Stimulated activated CD4-positive, alpha-beta T cell treated with anti-CD3 and anti-CD28 coated beads, Interleukin-12 subunit alpha, Interleukin-12 subunit beta, amount 100 ng/mL, for 24 hours (primary cell): ENCODE results near the gene OR10H4.
"Not testable (repeated sequence)": the region's sequence is repeated elsewhere in the genome, so short reads cannot be mapped to it uniquely, and the experiment has no call there.

Experiments used
- DNase-seq, 2 experiments: peaks; one replicate each; pipeline ENCODE4 v3.0.0-alpha.2; 2020; ENCODE audit warnings: low read depth in 2 of 2

OR10H4 gene

DNA sequence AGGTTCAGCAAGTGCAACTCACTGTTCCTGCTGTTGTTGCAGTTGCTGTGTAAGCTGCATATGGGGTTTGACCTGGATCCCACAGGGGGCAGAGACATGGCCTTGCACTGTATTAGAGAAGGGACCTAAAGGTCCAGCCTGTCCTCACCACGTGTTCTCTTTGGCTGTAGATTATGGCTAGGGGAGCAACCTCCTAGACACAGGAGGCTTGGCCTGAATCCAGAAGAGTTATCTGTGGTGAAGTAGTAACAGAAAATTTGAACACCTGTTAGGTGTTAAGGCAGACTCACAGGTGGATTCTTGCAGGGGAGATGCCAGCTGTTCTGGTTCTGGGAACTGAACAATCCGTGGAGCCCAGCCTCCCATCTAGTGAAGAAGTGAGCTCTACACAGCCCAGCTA lies 11.0 kb upstream of the OR10H4 start:
- no peak for DNase-seq

GRCh38 chr19:15944401-15944800 lies 4.4 kb upstream of the OR10H4 start:
- DNase-seq = no peak

DNA sequence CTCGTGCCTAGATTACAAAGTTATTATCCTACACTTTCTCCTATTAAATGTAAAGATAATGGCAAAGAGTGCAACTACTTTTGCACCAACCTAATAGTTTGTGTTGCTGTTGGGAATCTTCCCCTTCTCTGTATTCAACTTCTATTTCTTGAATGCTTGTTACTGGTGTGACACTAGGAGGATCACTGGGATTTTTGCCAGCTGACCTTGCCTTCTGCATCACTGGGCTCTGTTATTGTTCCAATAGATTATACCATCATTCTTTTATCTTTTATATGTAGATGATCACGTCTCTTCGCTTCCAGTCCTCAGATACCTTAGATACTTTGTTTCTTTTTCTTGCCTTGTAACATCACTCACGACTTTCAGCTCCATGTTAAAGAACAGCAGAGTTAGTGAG lies 3.5 kb upstream of the OR10H4 start:
- DNase-seq = no peak

DNA sequence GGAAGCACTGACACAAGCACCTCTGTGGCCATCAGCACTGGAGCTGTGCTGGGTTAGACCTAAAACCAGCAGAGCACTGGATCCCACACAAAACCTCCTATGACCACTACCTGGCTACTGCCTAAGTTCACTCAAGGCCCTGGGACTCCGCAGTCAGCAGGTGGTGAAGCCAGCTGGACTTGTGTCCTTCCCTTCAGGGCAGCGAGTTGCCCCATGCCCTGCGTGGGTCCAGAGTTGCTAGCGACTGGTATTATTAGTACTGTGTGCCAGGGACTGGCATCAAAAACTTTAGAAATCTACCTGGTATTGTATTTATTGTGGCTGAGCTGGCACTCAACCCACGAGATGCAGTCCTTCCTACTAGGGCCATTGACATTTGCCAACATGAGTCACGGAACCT lies 6.0 kb downstream of the OR10H4 start:
- no peak for DNase-seq

DNA sequence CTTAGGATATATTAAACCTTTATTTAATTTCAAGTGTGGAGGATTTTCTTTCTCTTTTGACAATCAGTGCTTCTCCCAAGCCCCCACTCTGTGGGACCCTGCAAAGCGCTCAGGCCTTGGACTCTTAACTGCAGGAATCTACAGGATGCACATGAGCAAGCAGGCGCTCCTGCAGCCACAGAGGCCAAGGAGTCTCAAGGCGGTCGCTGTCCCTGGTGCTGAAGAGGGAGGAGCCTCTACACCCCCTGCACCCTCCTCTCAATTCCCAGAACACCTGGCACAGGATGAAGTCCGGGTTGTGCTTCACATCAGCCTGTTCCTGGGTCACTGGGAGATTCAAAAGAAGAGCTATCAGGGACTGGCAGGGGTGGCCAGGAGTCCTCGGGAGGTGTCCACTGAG lies 13.5 kb downstream of the OR10H4 start:
- DNase-seq = no peak

- no peak for DNase-seq
Observed at GRCh38 chr19:15964231-15964630, 15.4 kb downstream of the OR10H4 start.

DNA sequence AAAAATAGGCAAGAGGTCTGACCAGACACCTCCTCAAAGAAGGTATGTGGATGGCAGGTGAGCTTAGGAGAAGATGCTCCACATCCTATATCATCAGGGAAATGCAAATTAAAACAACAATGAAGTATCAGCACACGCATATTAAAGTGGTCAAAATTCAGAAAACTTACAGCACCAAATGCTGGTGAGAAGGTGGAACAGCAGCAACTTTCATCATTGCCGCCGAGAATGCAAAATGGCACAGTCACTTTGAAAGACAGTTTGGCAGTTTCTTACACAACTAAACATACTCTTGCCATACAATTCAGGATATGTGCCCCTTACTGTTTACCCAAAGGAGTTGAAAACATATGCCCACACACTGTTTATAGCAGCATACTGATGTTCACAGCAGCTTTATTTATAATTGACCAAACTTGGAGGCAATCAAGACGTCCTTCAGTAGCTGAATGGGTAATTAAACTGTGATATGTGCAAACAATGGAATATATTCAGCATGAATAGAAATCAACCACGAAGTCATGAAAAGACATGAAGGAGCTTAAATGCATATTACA lies 22.5 kb downstream of the OR10H4 start:
- no peak for DNase-seq

DNA sequence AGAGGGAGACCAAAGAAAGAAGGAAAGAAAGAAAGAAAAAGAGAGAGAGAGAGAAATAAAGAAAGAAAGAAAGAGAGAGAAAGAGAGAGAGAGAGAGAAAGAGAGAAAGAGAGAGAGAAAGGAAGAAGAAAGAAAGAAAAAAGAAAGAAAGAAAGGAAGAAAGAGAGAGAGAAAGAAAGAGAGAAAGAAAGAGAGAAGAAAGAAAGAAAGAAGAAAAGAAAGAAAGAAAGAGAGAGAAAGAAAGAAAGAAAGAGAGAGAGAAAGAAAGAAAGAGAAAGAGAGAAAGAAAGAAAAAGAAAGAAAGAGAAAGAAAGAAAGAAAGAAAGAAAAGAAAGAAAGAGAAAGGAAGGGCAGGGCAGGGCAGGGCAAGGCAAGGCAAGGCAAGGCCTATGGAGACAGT lies 23.2 kb downstream of the OR10H4 start:
- not testable (repeated sequence) for DNase-seq

- no peak for DNase-seq
Observed at GRCh38 chr19:15974856-15975255, 26.0 kb downstream of the OR10H4 start.

- no peak for DNase-seq
Observed at GRCh38 chr19:15976836-15977689, 28.3 kb downstream of the OR10H4 start.

DNA sequence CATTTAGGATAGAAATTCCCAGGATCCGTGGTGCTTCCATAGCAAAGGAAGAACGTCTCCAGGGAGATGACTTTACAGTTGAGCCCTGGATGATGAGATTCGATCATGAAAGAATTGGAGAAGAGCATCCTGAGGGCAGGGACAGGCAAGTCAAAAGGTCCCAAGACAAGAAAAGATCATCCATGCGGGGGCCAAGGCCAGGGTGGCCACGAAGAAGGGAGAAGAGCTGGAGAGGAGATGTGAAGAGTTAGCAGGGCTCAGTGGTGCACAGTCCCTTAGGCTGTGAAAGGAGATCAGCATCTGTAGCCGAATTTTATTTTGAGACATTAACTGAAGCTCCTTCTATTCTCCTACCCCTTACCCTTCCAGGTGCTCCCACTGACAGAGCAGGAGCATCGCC lies 28.9 kb downstream of the OR10H4 start:
- no peak for DNase-seq

GRCh38 chr19:15979293-15979692 lies 30.5 kb downstream of the OR10H4 start:
- DNase-seq = no peak

DNA sequence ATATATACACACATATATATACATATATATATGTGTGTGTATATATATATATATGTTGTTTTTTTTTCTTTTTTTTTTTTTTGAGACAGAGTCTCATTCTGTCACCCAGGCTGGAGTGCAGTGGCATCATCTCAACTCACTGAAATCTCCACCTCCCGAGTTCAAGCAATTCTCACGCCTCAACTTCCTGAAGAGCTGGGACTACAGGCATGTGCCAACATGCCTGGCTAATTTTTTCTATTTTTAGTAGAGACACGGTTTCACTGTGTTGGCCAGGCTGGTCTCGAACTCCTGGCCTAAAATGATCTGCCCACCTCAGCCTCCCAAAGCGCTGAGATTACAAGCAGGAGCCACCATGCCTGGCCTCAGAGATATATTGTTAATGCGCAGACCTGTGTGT lies 37.0 kb downstream of the OR10H4 start:
- not testable (repeated sequence) for DNase-seq

GRCh38 chr19:15986701-15987100 lies 37.9 kb downstream of the OR10H4 start:
- no peak for DNase-seq

GRCh38 chr19:15989889-15990288 lies 41.1 kb downstream of the OR10H4 start:
- no peak for DNase-seq

DNA sequence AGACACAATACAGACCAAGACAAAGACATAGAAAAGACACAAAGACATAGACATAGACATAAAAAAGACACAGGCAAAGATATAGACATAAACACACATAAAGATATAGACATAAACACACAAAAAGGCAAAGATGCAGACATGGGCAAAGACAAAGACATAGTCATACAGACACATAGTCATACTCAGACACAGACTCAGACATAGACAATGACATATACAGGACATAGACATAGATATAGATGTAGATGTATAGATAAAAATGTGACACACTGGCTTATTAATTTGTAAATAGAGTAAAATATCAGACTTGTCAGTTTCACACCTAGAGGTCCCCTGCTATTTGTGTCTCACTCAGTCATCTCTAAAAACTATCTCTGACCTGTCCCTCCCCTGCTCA lies 42.8 kb downstream of the OR10H4 start:
- no peak for DNase-seq

- DNase-seq = no peak
Observed at GRCh38 chr19:15992014-15992413, 43.2 kb downstream of the OR10H4 start.

- no peak for DNase-seq
Observed at GRCh38 chr19:15995536-15995935, 46.7 kb downstream of the OR10H4 start.

DNA sequence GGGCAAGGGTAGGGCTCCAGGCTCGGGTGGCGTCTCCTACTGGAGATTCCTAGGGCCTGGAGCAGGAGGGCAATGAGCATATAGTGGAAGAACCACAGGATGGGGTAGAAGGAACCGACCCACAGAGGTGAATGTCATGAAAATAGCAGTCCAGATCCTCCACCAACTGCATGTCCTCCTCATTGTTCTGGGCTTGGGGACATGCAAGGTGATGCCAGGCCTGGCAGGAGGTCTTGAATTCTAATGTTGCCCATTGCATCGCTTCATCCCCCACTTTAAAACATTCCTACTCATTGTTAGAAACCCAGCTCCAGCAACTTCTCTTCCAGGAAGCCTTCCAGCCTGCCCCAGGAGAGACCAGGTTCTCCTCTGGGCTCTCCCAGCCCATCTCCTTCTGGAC lies 49.4 kb downstream of the OR10H4 start:
- no peak for DNase-seq
